HuH-7.5 (cell line): Measurements from ENCODE around the gene USP35.

Experiments
- DNase-seq: peaks from one replicate; pipeline ENCODE4 v3.0.0; 2011; ENCODE audit warnings: low spot score

USP35 gene

GRCh38 chr11:78196661-78197091 is 8.0 kb downstream of the USP35 start:
- no peak for DNase-seq

GRCh38 chr11:78197816-78198215 is 9.1 kb downstream of the USP35 start:
- no peak for DNase-seq

DNA sequence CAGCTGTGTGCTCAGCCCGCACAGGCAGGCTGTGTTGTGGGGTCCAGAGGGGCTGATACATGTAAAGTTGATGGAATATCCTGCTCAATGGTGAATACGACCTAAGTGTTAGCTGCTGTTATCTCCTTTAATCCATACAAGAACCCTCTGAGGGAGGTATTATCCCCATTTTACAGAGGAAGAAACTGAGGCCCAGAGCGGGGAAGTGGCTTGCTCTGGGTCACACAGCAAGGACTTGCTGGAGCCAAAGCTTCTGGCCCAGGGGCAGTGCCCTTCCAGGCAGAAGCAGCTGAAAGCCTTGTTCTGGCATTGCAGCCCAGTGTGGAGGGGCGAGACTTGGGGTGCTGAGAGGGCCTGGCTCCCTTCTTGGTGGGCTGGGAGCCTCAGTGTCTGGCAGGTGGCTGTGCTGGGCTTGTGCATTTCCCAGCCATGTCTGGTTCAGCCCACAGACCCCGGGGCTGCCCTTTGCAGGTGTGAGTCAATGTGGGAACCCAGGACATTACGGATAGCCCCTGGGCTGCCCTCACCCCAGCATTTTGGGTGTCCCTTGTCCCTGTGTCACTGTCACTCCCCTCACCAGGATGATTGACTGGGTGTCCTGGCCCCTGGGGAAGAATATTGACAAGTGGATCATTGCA is 10.4 kb downstream of the USP35 start:
- no peak for DNase-seq

DNA sequence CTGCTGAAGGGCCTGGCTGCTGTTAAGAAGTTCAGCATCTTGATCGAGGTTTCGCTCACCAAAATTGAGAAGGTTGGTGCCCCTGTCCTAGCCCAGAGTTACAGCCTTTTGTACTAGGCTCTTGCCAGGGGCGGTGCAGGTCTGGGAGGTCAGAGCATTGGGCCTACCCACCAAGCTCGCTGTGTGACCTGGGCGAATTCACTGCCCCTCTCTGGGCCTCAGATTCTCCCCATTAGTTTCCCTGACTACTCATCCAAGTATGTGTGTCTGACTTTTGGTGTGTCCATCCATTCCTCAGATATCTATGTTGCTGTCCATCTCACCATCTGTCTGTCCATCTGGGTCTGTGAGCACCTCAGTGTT is 10.9 kb downstream of the USP35 start:
- DNase-seq: no peak

- DNase-seq: no peak
Observed at GRCh38 chr11:78200061-78200460, 11.3 kb downstream of the USP35 start.

GRCh38 chr11:78200553-78200952 is 11.8 kb downstream of the USP35 start:
- DNase-seq: no peak

GRCh38 chr11:78201096-78201818 is 12.5 kb downstream of the USP35 start:
- DNase-seq: no peak

DNA sequence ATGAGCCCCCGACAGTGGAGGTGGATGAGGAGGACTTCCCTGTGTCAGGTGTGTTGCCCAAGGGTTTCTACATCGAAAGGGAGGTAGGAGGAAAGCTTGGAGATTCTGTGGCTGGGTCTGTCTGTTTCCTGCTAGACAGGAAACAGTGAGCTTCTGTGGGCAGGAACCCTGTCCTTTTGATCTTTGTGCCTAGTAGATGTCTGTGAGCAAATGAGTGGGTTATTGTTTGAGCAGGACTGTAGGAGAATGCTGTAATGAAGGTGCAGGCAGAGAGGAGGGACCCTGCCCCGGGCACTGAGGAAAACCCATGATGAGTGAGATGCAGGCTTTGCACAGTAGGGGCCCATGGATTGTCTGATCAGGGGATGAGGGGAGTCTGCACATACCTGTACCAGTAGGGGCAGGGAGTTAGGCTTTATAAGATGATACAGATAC is 14.0 kb downstream of the USP35 start:
- DNase-seq: no peak

GRCh38 chr11:78203184-78203583 is 14.5 kb downstream of the USP35 start:
- DNase-seq: no peak

DNA sequence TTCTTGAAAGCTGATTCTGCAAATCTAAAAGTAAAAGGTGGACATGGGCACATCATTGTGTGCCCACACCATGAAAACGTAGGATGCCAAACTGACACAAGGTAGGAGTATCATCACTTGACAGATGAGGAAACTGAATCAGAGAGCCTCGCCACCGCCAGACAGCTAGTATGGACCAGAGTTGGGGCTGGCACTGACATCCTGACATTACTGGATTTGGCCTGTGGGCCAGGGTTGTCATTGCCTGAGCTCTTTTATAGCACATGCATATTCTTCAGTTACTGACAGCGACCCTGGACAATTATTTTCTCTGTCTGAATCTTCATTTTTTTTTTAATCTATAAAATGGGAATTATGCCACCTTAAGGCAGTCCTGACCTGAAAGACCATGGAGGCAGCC is 16.5 kb downstream of the USP35 start:
- DNase-seq: no peak

DNA sequence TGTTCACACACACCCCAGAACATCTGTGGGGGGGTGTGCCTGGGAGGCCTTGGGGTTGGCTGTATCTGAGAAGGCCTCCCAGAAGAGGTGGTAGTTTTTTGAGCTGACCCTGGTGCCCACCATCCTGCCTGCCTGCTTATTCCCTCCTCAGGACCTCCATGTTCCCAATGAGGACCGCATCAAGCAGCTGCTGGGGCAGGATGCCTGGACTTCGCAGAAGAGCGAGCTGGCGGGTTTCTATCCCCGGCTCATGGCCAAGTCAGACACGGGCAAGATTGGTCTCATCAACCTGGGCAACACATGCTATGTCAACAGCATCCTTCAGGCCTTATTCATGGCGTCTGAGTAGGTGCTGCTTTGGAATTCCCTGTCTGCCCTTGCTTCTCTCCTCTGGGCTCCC is 17.0 kb downstream of the USP35 start:
- DNase-seq: no peak

GRCh38 chr11:78207532-78208256 is 19.0 kb downstream of the USP35 start:
- DNase-seq: no peak

DNA sequence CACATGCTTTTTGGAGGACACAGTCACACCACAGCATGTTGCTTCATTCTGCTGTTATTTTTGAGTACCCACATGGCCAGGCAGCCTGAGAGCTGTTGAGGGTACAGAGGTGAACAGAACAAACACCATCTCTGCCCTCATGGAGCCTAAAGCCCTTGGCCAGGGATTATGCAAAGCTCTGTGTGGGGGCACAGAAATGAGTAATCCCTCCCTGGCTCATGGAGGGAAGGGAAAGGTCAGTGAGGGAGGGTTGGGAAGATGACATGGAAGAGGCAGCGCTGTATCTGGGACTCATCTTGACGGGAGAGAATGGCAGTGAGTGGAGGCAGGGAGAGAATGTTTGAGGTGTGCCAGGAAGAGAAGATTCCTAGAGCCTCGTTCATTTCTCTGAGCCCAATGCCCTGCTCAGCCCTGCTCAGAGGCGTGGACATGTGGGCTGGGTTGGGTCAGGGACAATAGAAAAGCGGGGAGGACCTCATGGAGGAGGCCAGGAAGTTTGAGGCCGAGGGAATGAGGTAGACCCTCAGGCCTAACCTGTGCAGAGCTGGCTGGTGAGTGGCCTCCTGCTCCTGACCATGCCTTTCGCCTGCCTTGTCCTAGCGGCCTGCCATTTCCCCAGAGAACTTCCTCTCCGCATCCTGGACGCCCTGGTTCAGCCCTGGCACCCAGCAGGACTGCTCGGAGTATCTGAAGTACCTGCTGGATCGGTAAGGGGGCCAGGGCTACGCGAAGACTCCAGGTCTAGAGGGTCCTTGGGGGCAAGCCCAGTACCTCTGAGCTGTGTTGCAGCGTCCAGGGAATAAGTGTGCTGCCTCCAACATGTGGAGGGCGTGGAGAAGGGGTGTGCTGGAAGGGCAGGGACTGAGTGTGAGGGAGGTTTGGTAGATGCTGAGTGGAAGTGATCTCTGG is 19.8 kb downstream of the USP35 start:
- DNase-seq: no peak

GRCh38 chr11:78209478-78209877 is 20.8 kb downstream of the USP35 start:
- DNase-seq: no peak

DNA sequence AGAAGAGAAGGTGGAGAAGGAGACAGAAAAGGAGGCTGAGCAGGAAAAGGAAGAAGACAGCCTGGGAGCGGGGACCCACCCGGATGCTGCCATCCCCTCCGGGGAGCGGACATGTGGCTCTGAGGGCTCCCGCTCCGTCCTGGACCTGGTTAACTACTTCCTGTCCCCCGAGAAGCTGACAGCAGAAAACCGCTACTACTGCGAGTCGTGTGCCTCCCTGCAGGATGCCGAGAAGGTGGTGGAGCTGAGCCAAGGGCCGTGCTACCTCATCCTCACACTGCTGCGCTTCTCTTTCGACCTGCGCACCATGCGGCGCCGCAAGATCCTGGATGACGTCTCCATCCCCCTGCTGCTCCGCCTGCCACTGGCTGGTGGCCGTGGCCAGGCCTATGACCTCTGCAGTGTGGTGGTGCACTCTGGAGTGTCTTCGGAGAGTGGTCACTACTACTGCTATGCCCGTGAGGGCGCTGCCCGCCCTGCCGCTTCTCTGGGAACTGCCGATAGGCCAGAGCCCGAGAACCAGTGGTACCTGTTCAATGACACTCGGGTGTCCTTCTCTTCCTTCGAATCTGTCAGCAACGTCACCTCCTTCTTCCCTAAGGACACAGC is 21.4 kb downstream of the USP35 start:
- no peak for DNase-seq

DNA sequence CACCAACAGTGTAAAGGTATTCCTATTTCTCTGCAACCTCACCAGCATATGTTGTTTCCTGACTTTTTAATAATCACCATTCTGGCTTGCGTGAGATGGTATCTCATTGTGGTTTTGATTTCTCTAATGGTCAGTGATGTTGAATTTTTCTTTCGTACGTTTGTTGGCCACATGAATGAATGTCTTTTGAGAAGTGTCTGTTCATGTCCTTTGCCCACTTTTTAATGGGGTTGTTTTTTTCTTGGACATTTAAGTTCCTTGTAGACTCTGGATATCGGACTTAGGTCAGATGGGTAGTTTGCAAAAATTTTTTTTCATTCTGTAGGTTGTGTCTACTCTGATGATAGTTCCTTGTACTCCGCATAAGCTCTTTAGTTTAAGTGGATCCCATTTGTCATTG is 22.8 kb downstream of the USP35 start:
- no peak for DNase-seq

GRCh38 chr11:78212586-78213371 is 24.1 kb downstream of the USP35 start:
- DNase-seq: no peak

DNA sequence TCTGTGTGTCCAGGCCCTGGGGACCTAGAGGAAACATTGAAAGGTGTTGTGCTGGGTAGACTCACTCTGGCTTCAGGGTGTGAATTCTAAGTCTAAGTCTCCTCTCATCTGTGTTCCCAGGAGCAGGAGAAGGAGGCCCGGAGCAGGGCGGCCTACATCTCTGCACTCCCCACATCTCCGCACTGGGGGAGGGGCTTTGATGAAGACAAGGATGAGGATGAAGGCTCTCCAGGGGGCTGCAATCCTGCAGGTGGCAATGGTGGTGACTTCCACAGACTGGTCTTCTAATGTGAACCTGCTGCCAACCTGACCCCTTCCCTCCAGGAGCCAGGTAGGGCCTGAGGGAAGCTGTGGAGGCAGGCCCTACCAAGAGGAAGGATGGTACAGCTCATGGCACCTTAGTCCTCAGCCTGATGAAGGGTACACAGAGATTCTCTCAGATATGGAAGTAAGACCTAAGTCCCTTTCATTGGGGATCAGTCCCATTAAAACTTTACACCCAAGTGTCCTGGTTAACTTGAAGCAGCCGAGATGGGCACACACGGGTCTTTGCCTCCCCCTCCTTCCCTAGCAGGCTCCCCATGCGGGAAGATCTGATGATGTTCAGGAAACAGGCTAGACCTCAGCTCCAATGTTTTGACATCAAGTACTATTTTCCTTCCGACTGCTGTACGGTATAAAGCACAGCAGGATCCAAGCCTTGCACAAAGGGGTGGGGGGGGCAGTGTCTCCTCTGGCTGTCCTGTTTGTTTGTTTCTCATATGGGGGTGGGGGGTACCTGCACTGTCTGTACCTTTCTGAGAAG is 25.0 kb downstream of the USP35 start:
- DNase-seq: no peak

- DNase-seq: no peak
Observed at GRCh38 chr11:78214331-78215194, 25.8 kb downstream of the USP35 start.
